Measurements from ENCODE around the gene WDR86. TPM values are rescaled to one million over a fixed set of nuclear protein-coding genes. Genes with fewer than 3 reads are reported as not detected.
A peak's percentile ranks its signal among the peaks of the same experiment; 100 is the strongest.

WDR86 gene
- polyA plus RNA-seq, 1 donor from 2014 or later: 46.2 TPM

GRCh38 chr7:151404216-151405011, 5.4 kb downstream of the WDR86 start:
- Histone ChIP-seq H3K9me3 (ENCODE audit: low read length) (no peaks in the 10 kb centered on the region), H3K79me2 (replicated peaks; ENCODE audit: insufficient read depth, low read length) (no peaks in the 10 kb centered on the region), H3K9me2 (ENCODE audit: insufficient read depth, low read length) (no peaks in the 10 kb centered on the region), H2AFZ (ENCODE audit: low read depth, low read length) (no peak overlapping the region), H3K36me3 (ENCODE audit: insufficient read depth, low read length) (no peaks in the 10 kb centered on the region), H3K27ac (ENCODE audit: low read length) (peak overlapping the region; percentile 28), H3F3A (ENCODE audit: insufficient read depth, low read length, poor library complexity, severe bottlenecking) (no peaks in the 10 kb centered on the region), H3K9ac (ENCODE audit: low read length) (no peak overlapping the region), H3K4me3 (ENCODE audit: low read length) (no peak overlapping the region), H4K20me1 (ENCODE audit: insufficient read depth) (no peaks in the 10 kb centered on the region), H3K4me2 (ENCODE audit: low read length) (no peak overlapping the region), H3K27me3 (ENCODE audit: insufficient read depth, low read depth, low read length) (no peaks in the 10 kb centered on the region)
- no peak for TF ChIP-seq POLR2AphosphoS5 (IDR thresholded peaks at IDR 0.05)
- TF ChIP-seq REST (IDR thresholded peaks at IDR 0.05; ENCODE audit: borderline replicate concordance): no peak
- TF ChIP-seq EP300 (conservative IDR thresholded peaks at IDR 0.05; ENCODE audit: poor library complexity, severe bottlenecking): no peak
- TF ChIP-seq CTCF (IDR thresholded peaks at IDR 0.05; ENCODE audit: poor library complexity, severe bottlenecking): no peak
- TF ChIP-seq EZH2 (IDR thresholded peaks at IDR 0.05; ENCODE audit: borderline replicate concordance, insufficient read depth, low read length, poor library complexity, severe bottlenecking): no peak
- TF ChIP-seq RAD21 (conservative IDR thresholded peaks at IDR 0.05): no peak
- no peak for TF ChIP-seq SMC3 (conservative IDR thresholded peaks at IDR 0.05; ENCODE audit: poor library complexity)
- TF ChIP-seq TAF1 (IDR thresholded peaks at IDR 0.05; ENCODE audit: low read depth): no peak
- no peak for TF ChIP-seq MXI1 (conservative IDR thresholded peaks at IDR 0.05; ENCODE audit: poor library complexity, severe bottlenecking)

- Histone ChIP-seq H3K4me2 (ENCODE audit: low read length) (no peak overlapping the region), H3K9me3 (ENCODE audit: low read length) (no peaks in the 10 kb centered on the region), H3K9ac (ENCODE audit: low read length) (no peak overlapping the region), H3K27ac (ENCODE audit: low read length) (no peak overlapping the region), H3K27me3 (ENCODE audit: insufficient read depth, low read depth, low read length) (no peaks in the 10 kb centered on the region), H3F3A (ENCODE audit: insufficient read depth, low read length, poor library complexity, severe bottlenecking) (no peaks in the 10 kb centered on the region), H3K4me3 (ENCODE audit: low read length) (no peak overlapping the region), H3K9me2 (ENCODE audit: insufficient read depth, low read length) (no peaks in the 10 kb centered on the region), H4K20me1 (ENCODE audit: insufficient read depth) (no peaks in the 10 kb centered on the region), H3K36me3 (ENCODE audit: insufficient read depth, low read length) (no peaks in the 10 kb centered on the region), H2AFZ (ENCODE audit: low read depth, low read length) (no peak overlapping the region), H3K79me2 (replicated peaks; ENCODE audit: insufficient read depth, low read length) (no peaks in the 10 kb centered on the region)
- TF ChIP-seq RAD21 (conservative IDR thresholded peaks at IDR 0.05) (no peak), CTCF (IDR thresholded peaks at IDR 0.05; ENCODE audit: poor library complexity, severe bottlenecking) (no peak), MXI1 (conservative IDR thresholded peaks at IDR 0.05; ENCODE audit: poor library complexity, severe bottlenecking) (no peak), EZH2 (IDR thresholded peaks at IDR 0.05; ENCODE audit: borderline replicate concordance, insufficient read depth, low read length, poor library complexity, severe bottlenecking) (no peak), TAF1 (IDR thresholded peaks at IDR 0.05; ENCODE audit: low read depth) (no peak)
Measured at GRCh38 chr7:151403764-151404163, 6.1 kb downstream of the WDR86 start.

All from neural cell (in vitro differentiated cells).